Lower leg skin (tissue), 4 donors: ENCODE data around the gene ABCC8. TPM values are rescaled to one million over a fixed set of nuclear protein-coding genes. Genes with fewer than 3 reads are reported as not detected.

Source experiments
- DNase-seq, 2 donors: peaks; one replicate each; pipeline ENCODE4 v3.0.0-alpha.2; 2019; ENCODE audit warnings: low spot score in 2 of 2
- H3K4me3 ChIP-seq: fragments of 200-600 bp; sonication (generic); 2 replicates; pipeline ENCODE4 v1.5.1; 2017; ENCODE audit warnings: mild to moderate bottlenecking, low read depth; ENCODE audit not compliant: poor library complexity, severe bottlenecking
- POLR2A ChIP-seq, 2 donors: fragments of 450-650 bp; IDR thresholded peaks; one replicate each; pipeline ENCODE4 v1.6.1; 2016 to 2017; ENCODE audit warnings: antibody characterized with exemption in 2 of 2, mild to moderate bottlenecking in 1 of 2, moderate library complexity in 1 of 2
- WGBS, 2 donors: methylation state at CpG; one replicate each; pipeline ENCODE4 v1.1.5; 2018; 5-methylcytosine and 5-hydroxymethylcytosine counted together
- intact Hi-C: fragments of 100-400 bp; cut with DNase I; formaldehyde crosslinking; loops from one replicate; pipeline ENCODE4 v1.15.0; 2023; ENCODE audit warnings: low total_unique reads
- total RNA-seq, 4 donors: library from RNA; depleted of rRNA; stranded (reverse); fragments of >200 nt; gene quantifications; one replicate each; pipeline ENCODE4 v1.1.0, GENCODE V29; 2016
- TF ChIP-seq, protein P1 (sequence below), 3 donors: fragments of 450-650 bp; IDR thresholded peaks; one replicate each; pipeline ENCODE4 v1.5.1; 2016; ENCODE audit warnings: antibody characterized with exemption in 3 of 3, mild to moderate bottlenecking in 3 of 3, moderate library complexity in 2 of 3

Gene ABCC8
- total RNA-seq, 4 donors from 2014 or later: 0.11 to 0.34 (median 0.26) TPM; not detected in 1

DNA sequence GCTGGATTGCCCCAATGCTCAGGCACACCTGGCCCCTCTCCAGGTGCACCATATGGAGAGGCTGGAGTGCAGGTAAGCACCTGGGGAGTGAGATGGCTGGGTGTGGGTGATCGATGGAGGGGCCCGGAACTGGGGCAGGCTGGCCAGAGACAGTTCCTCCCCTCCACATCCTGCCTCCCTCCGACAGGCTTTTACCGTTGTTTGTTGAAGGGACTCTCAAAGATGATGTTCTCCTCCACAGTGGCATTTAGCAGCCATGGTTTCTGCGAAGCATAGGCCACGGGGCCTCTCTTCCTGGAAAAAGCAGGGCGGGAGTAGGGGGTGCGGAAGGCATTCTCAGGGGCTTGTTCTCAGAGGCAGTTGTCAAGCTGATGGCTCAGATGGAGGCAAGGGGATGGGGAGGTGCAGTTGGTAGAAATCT, 62.3 kb downstream of the ABCC8 start:
- no peak for DNase-seq
- H3K4me3 ChIP-seq: no peak overlapping the region
- TF ChIP-seq POLR2A (IDR thresholded peaks at IDR 0.05): no peak
- TF ChIP-seq, protein P1, sequence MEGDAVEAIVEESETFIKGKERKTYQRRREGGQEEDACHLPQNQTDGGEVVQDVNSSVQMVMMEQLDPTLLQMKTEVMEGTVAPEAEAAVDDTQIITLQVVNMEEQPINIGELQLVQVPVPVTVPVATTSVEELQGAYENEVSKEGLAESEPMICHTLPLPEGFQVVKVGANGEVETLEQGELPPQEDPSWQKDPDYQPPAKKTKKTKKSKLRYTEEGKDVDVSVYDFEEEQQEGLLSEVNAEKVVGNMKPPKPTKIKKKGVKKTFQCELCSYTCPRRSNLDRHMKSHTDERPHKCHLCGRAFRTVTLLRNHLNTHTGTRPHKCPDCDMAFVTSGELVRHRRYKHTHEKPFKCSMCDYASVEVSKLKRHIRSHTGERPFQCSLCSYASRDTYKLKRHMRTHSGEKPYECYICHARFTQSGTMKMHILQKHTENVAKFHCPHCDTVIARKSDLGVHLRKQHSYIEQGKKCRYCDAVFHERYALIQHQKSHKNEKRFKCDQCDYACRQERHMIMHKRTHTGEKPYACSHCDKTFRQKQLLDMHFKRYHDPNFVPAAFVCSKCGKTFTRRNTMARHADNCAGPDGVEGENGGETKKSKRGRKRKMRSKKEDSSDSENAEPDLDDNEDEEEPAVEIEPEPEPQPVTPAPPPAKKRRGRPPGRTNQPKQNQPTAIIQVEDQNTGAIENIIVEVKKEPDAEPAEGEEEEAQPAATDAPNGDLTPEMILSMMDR (IDR thresholded peaks at IDR 0.05): no peak
- intact Hi-C loops: no loop called here
- 74 to 81% methylated on average over 8 of the region's 8 CpGs for WGBS, 2 donors

DNA sequence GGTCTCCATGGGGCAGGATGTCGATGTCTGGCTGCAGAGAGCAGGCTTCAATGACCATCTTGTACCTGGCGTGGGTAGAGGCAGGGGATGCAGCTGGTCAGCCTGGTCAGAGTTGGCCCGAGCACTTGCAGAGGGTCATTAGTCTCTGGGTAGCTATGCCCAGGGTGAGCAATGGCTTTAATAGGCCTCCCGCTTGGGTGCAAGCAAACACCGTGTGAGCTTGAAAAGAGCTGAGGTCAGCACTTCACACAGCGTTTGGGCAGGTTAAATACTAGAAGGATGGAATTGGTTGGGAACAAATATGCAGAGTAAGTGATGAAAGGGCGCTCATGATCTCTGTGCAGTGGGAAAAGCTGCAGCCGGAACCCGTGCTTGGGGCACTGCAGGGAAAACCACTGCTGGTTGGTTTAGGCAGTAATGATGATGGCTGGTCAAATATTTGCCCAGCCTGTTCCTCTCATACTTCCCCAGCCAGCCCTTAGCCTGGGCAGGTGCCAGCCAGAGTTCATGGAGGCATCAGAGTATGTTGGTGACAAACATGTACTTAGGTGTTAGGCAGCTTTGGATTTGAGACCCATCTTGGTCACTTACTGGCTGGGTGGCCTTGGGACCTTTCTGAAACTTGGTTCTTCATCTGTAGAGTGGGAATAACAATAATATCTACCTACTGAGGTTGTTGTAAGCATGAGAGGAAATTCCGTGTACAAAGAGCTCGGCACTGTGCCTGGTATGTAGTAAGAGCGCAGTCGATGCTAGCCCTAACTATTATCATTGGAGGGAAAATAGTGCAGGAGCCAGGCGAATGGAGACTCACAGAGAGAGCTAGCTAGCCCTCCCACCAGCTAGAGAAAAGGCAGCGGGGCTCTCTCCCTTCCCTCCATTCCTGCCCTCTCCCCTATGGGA, 63.0 kb downstream of the ABCC8 start:
- DNase-seq: no peak
- 75 to 78% methylated on average over 15 of the region's 15 CpGs for WGBS, 2 donors
- intact Hi-C loops: no loop called here
- TF ChIP-seq, protein P1 (IDR thresholded peaks at IDR 0.05): no peak
- no peak for TF ChIP-seq POLR2A (IDR thresholded peaks at IDR 0.05)
- H3K4me3 ChIP-seq: no peak overlapping the region

DNA sequence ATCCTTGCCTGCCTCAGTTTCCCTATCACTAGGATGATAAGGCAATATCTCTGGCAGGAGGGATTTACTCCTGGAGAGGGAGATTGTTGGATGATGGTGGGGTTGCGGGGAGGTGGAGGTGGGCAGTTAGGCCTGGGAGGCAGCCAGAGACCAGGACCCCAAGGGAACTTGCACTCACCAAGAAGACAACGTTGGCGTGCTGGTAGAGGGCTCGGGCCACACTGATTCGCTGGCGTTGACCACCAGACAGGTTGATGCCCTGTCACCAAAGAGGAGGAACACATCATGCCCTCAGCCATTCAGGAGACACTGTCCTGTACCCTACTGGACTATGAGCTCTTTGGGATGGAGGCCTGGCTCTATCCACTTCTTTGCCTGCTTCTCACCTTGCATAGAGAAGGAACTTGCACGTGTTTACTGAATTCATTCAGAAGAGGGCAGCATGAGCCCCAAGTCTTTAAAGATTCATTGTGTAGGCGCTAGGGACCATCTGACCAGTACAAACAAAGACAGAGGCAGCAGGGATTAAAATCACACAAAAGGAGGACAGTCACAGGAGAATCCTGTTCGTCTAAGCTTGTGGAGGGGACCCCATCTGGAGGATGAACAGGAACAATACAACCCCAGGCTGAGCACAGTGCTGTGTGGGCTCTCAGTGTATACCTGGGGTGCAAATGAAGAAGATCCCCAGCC, 64.0 kb downstream of the ABCC8 start:
- DNase-seq: no peak
- WGBS, 2 donors: 80 to 81% methylated on average over 9 of the region's 9 CpGs
- no peak overlapping the region for H3K4me3 ChIP-seq
- intact Hi-C loops: no loop called here
- TF ChIP-seq, protein P1 (IDR thresholded peaks at IDR 0.05): no peak
- no peak for TF ChIP-seq POLR2A (IDR thresholded peaks at IDR 0.05)

DNA sequence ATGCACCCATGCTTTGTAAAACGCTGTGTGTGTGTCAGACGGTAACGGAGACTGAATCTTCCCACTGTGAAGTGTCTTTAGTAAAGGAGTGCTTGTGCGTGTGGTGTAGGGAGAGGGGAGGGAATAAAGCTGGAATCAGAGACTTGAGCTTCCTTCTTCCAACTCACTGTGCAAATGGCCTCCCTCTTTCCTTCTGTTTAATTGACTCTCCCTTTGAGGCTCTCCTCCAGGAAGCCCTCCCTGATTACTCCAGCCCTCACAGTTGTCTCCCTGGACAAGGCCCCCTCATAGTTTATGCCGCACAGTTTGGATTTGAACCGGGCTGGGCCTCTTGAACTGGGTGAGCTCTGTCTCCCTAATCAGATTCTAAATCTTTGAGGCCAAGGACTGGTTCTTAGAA, 65.2 kb downstream of the ABCC8 start:
- no peak for DNase-seq
- H3K4me3 ChIP-seq: no peak overlapping the region
- TF ChIP-seq, protein P1 (IDR thresholded peaks at IDR 0.05): no peak
- no peak for TF ChIP-seq POLR2A (IDR thresholded peaks at IDR 0.05)
- WGBS, 2 donors: 76 to 78% methylated on average over 6 of the region's 6 CpGs
- intact Hi-C loops: no loop called here

DNA sequence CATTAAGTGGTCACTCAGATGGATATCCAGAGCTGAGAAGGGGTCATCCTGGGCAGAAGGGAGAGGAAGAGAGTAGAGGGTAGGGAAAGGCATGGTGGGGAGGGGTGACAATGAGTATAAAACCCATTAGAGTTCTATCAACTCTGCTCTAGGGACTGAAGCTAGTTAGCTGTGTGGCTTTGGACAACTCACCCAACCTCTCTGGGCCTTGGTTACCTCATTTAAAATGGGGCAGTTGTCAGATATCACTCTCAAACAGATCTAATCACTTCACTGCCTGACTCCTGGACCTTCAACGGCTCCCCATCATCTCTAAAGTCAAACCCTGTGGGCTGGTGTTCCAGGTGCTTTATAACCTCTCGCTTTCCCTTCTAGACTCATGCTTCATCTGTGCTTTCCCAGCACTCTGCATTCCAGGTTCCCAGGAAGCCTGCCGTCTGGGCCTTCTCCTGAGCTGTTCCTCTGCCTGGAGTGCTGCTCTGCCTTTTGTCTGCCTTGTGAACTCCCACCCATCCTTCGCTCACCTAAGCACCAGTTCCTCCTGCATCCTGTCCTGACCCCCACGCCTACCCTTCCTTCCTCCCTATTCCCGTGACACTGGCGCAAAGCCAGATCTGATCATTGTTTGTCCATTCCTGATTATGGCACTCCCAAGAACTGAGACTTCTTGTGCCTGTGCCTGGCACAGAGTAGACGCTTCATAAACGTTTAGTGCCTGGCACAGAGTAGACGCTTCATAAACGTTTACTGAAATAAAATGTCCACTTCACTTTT, 65.9 kb downstream of the ABCC8 start:
- DNase-seq: no peak
- 51 to 57% methylated on average over 11 of the region's 11 CpGs for WGBS, 2 donors
- intact Hi-C loops: no loop called here
- no peak overlapping the region for H3K4me3 ChIP-seq
- TF ChIP-seq POLR2A (IDR thresholded peaks at IDR 0.05): no peak
- TF ChIP-seq, protein P1 (IDR thresholded peaks at IDR 0.05): no peak
